Neural cell (in vitro differentiated cells): ENCODE measurements around the gene EFCAB12. TPM values are rescaled to one million over a fixed set of nuclear protein-coding genes. Genes with fewer than 3 reads are reported as not detected.
"Not testable (repeated sequence)": the region's sequence is repeated elsewhere in the genome, so short reads cannot be mapped to it uniquely, and the experiment has no call there.

Experiments used
- H2AFZ ChIP-seq: fragments of 200-600, 300-800 bp; sonication (generic), shearing (Covaris generic); 2 replicates; pipeline ENCODE4 v1.6.0; 2014; ENCODE audit warnings: low read depth, mild to moderate bottlenecking, antibody characterized with exemption, low read length, moderate library complexity
- H3F3A ChIP-seq: fragments of 200-600 bp; shearing (Covaris generic); 2 replicates; pipeline ENCODE4 v1.6.1; 2016; ENCODE audit warnings: mild to moderate bottlenecking, moderate library complexity, mixed read lengths, antibody characterized with exemption, low read length; ENCODE audit not compliant: insufficient read depth, poor library complexity, severe bottlenecking
- H3K27ac ChIP-seq: fragments of 200-600, 300-800 bp; sonication (generic), shearing (Covaris generic); 2 replicates; pipeline ENCODE4 v1.5.1; 2014; ENCODE audit warnings: mild to moderate bottlenecking, low read length, moderate library complexity
- H3K27me3 ChIP-seq: fragments of 300-800, 200-600 bp; sonication (generic), shearing (Covaris generic); 2 replicates; pipeline ENCODE4 v1.6.0; 2014; ENCODE audit warnings: mild to moderate bottlenecking, low read depth, low read length, moderate library complexity; ENCODE audit not compliant: insufficient read depth
- H3K36me3 ChIP-seq: fragments of 300-800, 200-600 bp; sonication (generic), shearing (Covaris generic); 2 replicates; pipeline ENCODE4 v1.5.1; 2014; ENCODE audit warnings: mild to moderate bottlenecking, antibody characterized with exemption, low read length, moderate library complexity; ENCODE audit not compliant: insufficient read depth
- H3K4me2 ChIP-seq: fragments of 300-800, 200-600 bp; sonication (generic), shearing (Covaris generic); 2 replicates; pipeline ENCODE4 v1.6.0; 2014; ENCODE audit warnings: mild to moderate bottlenecking, low read length
- H3K4me3 ChIP-seq: fragments of 300-800, 200-600 bp; sonication (generic), shearing (Covaris generic); 2 replicates; pipeline ENCODE4 v1.5.1; 2014; ENCODE audit warnings: mild to moderate bottlenecking, low read length, moderate library complexity
- H3K79me2 ChIP-seq: fragments of 200-600 bp; shearing (Covaris generic); replicated peaks from 2 replicates; pipeline ENCODE4 v1.6.0; 2014; ENCODE audit warnings: mild to moderate bottlenecking, low read length, moderate library complexity; ENCODE audit not compliant: insufficient read depth
- H3K9ac ChIP-seq: fragments of 300-800, 200-600 bp; sonication (generic), shearing (Covaris generic); 2 replicates; pipeline ENCODE4 v1.6.1; 2016; ENCODE audit warnings: mild to moderate bottlenecking, low read length, mixed read lengths
- H3K9me2 ChIP-seq: fragments of 200-600 bp; shearing (Covaris generic); 2 replicates; pipeline ENCODE4 v1.6.1; 2016; ENCODE audit warnings: mild to moderate bottlenecking, low read length, mixed read lengths; ENCODE audit not compliant: insufficient read depth
- H3K9me3 ChIP-seq: fragments of 200-600, 300-800 bp; sonication (generic), shearing (Covaris generic); 2 replicates; pipeline ENCODE4 v1.6.1; 2016; ENCODE audit warnings: mild to moderate bottlenecking, mixed run types, low read length, moderate library complexity, mixed read lengths
- H4K20me1 ChIP-seq: fragments of 200-600 bp; shearing (Covaris generic); 2 replicates; pipeline ENCODE4 v1.6.1; 2016; ENCODE audit warnings: mild to moderate bottlenecking, mixed run types; ENCODE audit not compliant: insufficient read depth
- CTCF ChIP-seq: fragments of 450-650 bp; IDR thresholded peaks from 2 replicates; pipeline ENCODE4 v1.5.1; 2014; ENCODE audit warnings: antibody characterized with exemption, mild to moderate bottlenecking, moderate library complexity; ENCODE audit not compliant: poor library complexity, severe bottlenecking
- EP300 ChIP-seq: fragments of 450-650 bp; conservative IDR thresholded peaks from 2 replicates; pipeline ENCODE4 v1.6.1; 2014; ENCODE audit warnings: antibody characterized with exemption, mild to moderate bottlenecking, moderate library complexity; ENCODE audit not compliant: poor library complexity, severe bottlenecking
- EZH2 ChIP-seq: fragments of 200-600, 300-800 bp; shearing (Covaris generic), sonication (generic); IDR thresholded peaks from 2 replicates; pipeline ENCODE4 v1.6.1; 2014; ENCODE audit warnings: antibody characterized with exemption, low read length, borderline replicate concordance, mild to moderate bottlenecking; ENCODE audit not compliant: insufficient read depth, poor library complexity, severe bottlenecking
- MXI1 ChIP-seq: fragments of 450-650 bp; conservative IDR thresholded peaks from 2 replicates; pipeline ENCODE4 v1.6.1; 2014; ENCODE audit warnings: antibody characterized with exemption, mild to moderate bottlenecking; ENCODE audit not compliant: poor library complexity, severe bottlenecking
- POLR2AphosphoS5 ChIP-seq: IDR thresholded peaks from 2 replicates; pipeline ENCODE4 v1.6.1; 2012
- RAD21 ChIP-seq: fragments of 450-650 bp; conservative IDR thresholded peaks from 2 replicates; pipeline ENCODE4 v1.6.1; 2014; ENCODE audit warnings: antibody characterized with exemption, mild to moderate bottlenecking, moderate library complexity
- REST ChIP-seq: IDR thresholded peaks from 2 replicates; pipeline ENCODE4 v1.6.1; 2012; ENCODE audit warnings: borderline replicate concordance
- SMC3 ChIP-seq: fragments of 450-650 bp; conservative IDR thresholded peaks from 2 replicates; pipeline ENCODE4 v1.6.1; 2014; ENCODE audit warnings: antibody characterized with exemption, mild to moderate bottlenecking, moderate library complexity; ENCODE audit not compliant: poor library complexity
- TAF1 ChIP-seq: IDR thresholded peaks from 2 replicates; pipeline ENCODE4 v1.6.1; 2012; ENCODE audit warnings: low read depth
- polyA plus RNA-seq: library from polyadenylated mRNA; depleted of rRNA; stranded (reverse); fragments of >200 nt; gene quantifications from 2 replicates; pipeline ENCODE4 v1.2.3, GENCODE V29; 2014

EFCAB12 gene
- polyA plus RNA-seq, 1 donor from 2014 or later, result 0.32 TPM

- Histone ChIP-seq H3K4me3 (no peak overlapping the region), H3K9ac (no peak overlapping the region), H3F3A (no peaks in the 10 kb centered on the region), H2AFZ (no peak overlapping the region), H3K27ac (no peak overlapping the region), H3K79me2 (no peaks in the 10 kb centered on the region), H3K27me3 (no peaks in the 10 kb centered on the region), H3K4me2 (no peak overlapping the region), H4K20me1 (no peaks in the 10 kb centered on the region), H3K36me3 (no peaks in the 10 kb centered on the region), H3K9me3 (no peaks in the 10 kb centered on the region), H3K9me2 (no peaks in the 10 kb centered on the region)
- no peak for TF ChIP-seq EZH2
- TF ChIP-seq REST, result no peak
- TF ChIP-seq RAD21, result no peak
- TF ChIP-seq CTCF, result no peak
- no peak for TF ChIP-seq TAF1
- TF ChIP-seq EP300, result no peak
- TF ChIP-seq MXI1, result no peak
- TF ChIP-seq SMC3, result no peak
- TF ChIP-seq POLR2AphosphoS5, result no peak
Observed at GRCh38 chr3:129415378-129415777, 13.1 kb downstream of the EFCAB12 start.

GRCh38 chr3:129413687-129414506, 14.5 kb downstream of the EFCAB12 start:
- TF ChIP-seq POLR2AphosphoS5 (no peak), EP300 (no peak), EZH2 (no peak), MXI1 (no peak), SMC3 (no peak), RAD21 (no peak)

GRCh38 chr3:129413238-129413637, 15.2 kb downstream of the EFCAB12 start:
- H2AFZ ChIP-seq, H3K36me3 ChIP-seq, H3K9me2 ChIP-seq, H3K9ac ChIP-seq, H3K27me3 ChIP-seq, H3K79me2 ChIP-seq, H3K4me3 ChIP-seq, H3K9me3 ChIP-seq, H3K4me2 ChIP-seq, H4K20me1 ChIP-seq, H3K27ac ChIP-seq, H3F3A ChIP-seq: not testable (repeated sequence)

More at GRCh38 chr3:129413687-129414506, 14.5 kb downstream of the EFCAB12 start:
- no peak overlapping the region for H3K4me2 ChIP-seq
- no peaks in the 10 kb centered on the region for H3K9me3 ChIP-seq
- no peak overlapping the region for H3K27ac ChIP-seq
- no peak overlapping the region for H3K4me3 ChIP-seq
- H4K20me1 ChIP-seq, result no peaks in the 10 kb centered on the region
- no peak overlapping the region for H3K9ac ChIP-seq
- H3F3A ChIP-seq, result no peaks in the 10 kb centered on the region
- no peaks in the 10 kb centered on the region for H3K36me3 ChIP-seq
- no peaks in the 10 kb centered on the region for H3K27me3 ChIP-seq
- no peaks in the 10 kb centered on the region for H3K79me2 ChIP-seq
- no peak overlapping the region for H2AFZ ChIP-seq
- H3K9me2 ChIP-seq, result no peaks in the 10 kb centered on the region
